HepG2 (cell line): Measurements from ENCODE around the gene C20orf141. TPM values are rescaled to one million over a fixed set of nuclear protein-coding genes. Genes with fewer than 3 reads are reported as not detected.
A peak's percentile ranks its signal among the peaks of the same experiment; 100 is the strongest.

Experiments
- ADNP ChIP-seq: sonication (generic); formaldehyde crosslinking; IDR thresholded peaks from 2 replicates; pipeline ENCODE4 v1.4.0; 2020; ENCODE audit warnings: missing genetic modification reagents
- ARNT ChIP-seq: fragments of 450-650 bp; IDR thresholded peaks from 2 replicates; pipeline ENCODE4 v1.6.1; 2017
- CENPT ChIP-seq: sonication (generic); formaldehyde crosslinking; IDR thresholded peaks from 2 replicates; pipeline ENCODE4 v1.8.0; 2022; ENCODE audit warnings: low read depth, mild to moderate bottlenecking, moderate library complexity, missing genetic modification reagents
- FOXO1 ChIP-seq: sonication (generic); formaldehyde crosslinking; IDR thresholded peaks from 2 replicates; pipeline ENCODE4 v1.4.0; 2020; ENCODE audit warnings: missing genetic modification reagents
- NKX3-1 ChIP-seq: sonication (generic); formaldehyde crosslinking; IDR thresholded peaks from 2 replicates; pipeline ENCODE4 v1.5.0; 2020; ENCODE audit warnings: missing genetic modification reagents
- PPARG ChIP-seq: conservative IDR thresholded peaks from 2 replicates; pipeline ENCODE4 v1.6.1; 2016; ENCODE audit warnings: missing biosample characterization, missing genetic modification reagents
- RFX1 ChIP-seq: fragments of 450-650 bp; IDR thresholded peaks from 2 replicates; pipeline ENCODE4 v1.6.1; 2017
- SRSF1 ChIP-seq: fragments of 200-400 bp; formaldehyde crosslinking; optimal IDR thresholded peaks from 2 replicates; pipeline ENCODE3; 2017; ENCODE audit warnings: mild to moderate bottlenecking, low read depth, low read length, moderate library complexity
- TP53 ChIP-seq: sonication (generic); formaldehyde crosslinking; conservative IDR thresholded peaks from 2 replicates; pipeline ENCODE4 v1.4.0; 2020; ENCODE audit warnings: missing genetic modification reagents
- ZBTB7A ChIP-seq: sonication (generic); formaldehyde crosslinking; IDR thresholded peaks from 2 replicates; pipeline ENCODE4 v1.8.0; 2022; ENCODE audit warnings: mild to moderate bottlenecking, missing genetic modification reagents
- ZFP36 ChIP-seq: fragments of 150-350 bp; IDR thresholded peaks from 2 replicates; pipeline ENCODE4 v1.6.1; 2018; ENCODE audit warnings: borderline replicate concordance, low read length, low read depth; ENCODE audit not compliant: partially characterized antibody
- ZFP37 ChIP-seq: sonication (generic); formaldehyde crosslinking; IDR thresholded peaks from 2 replicates; pipeline ENCODE4 v1.4.0; 2020; ENCODE audit warnings: missing genetic modification reagents, borderline replicate concordance
- ZKSCAN5 ChIP-seq: sonication (generic); formaldehyde crosslinking; IDR thresholded peaks from 2 replicates; pipeline ENCODE4 v1.5.1; 2020; ENCODE audit warnings: mild to moderate bottlenecking, missing genetic modification reagents
- ZMAT3 ChIP-seq: sonication (generic); formaldehyde crosslinking; conservative IDR thresholded peaks from 2 replicates; pipeline ENCODE4 v1.7.0; 2021; ENCODE audit warnings: missing genetic modification reagents
- ZNF143 ChIP-seq: sonication (generic); formaldehyde crosslinking; IDR thresholded peaks from 2 replicates; pipeline ENCODE4 v1.4.0; 2020; ENCODE audit warnings: missing genetic modification reagents
- ZNF256 ChIP-seq: sonication (generic); formaldehyde crosslinking; conservative IDR thresholded peaks from 2 replicates; pipeline ENCODE4 v1.4.0; 2020; ENCODE audit warnings: missing genetic modification reagents
- ZNF605 ChIP-seq: sonication (generic); formaldehyde crosslinking; IDR thresholded peaks from 2 replicates; pipeline ENCODE4 v1.8.0; 2022; ENCODE audit warnings: mild to moderate bottlenecking, missing genetic modification reagents
- ZNF672 ChIP-seq: sonication (generic); formaldehyde crosslinking; IDR thresholded peaks from 2 replicates; pipeline ENCODE4 v1.8.1; 2022; ENCODE audit warnings: missing genetic modification reagents
- ZNF7 ChIP-seq: IDR thresholded peaks from 2 replicates; pipeline ENCODE4 v1.6.1; 2016; ENCODE audit warnings: missing biosample characterization, missing genetic modification reagents
- ZNF879 ChIP-seq: sonication (generic); formaldehyde crosslinking; IDR thresholded peaks from 2 replicates; pipeline ENCODE4 v1.8.1; 2023; ENCODE audit warnings: missing genetic modification reagents
- polyA plus RNA-seq, 8 experiments: library from polyadenylated mRNA; depleted of rRNA in 3 of 8; stranded (reverse) in 7 of 8; unstranded in 1 of 8; fragments of >200 nt; fragmentation: Illumina TruSeq in 4 of 8; extraction: Trizol in 4 of 8; gene quantifications; 2 replicates each; pipeline versions ENCODE4 v1.2.1 to v1.2.3, GENCODE V29; 2011 to 2016; ENCODE audit warnings: low read depth in 4 of 8, missing spikeins in 1 of 8, mixed read lengths in 1 of 8; ENCODE audit not compliant: insufficient read depth in 1 of 8
- total RNA-seq, 5 experiments: library from RNA; depleted of rRNA; stranded (reverse); fragments of >200 nt; fragmentation: Illumina TruSeq; extraction: Trizol; gene quantifications; 2 replicates each; pipeline ENCODE4 v1.2.3, GENCODE V29; 2016; ENCODE audit warnings: low read depth in 1 of 5
- TF ChIP-seq, protein P1 (sequence below): sonication (generic); formaldehyde crosslinking; IDR thresholded peaks from 2 replicates; pipeline ENCODE4 v1.4.0; 2020; ENCODE audit warnings: low read depth, mild to moderate bottlenecking, missing genetic modification reagents
- TF ChIP-seq, protein P2 (sequence below): sonication (generic); formaldehyde crosslinking; IDR thresholded peaks from 2 replicates; pipeline ENCODE4 v1.5.1; 2020; ENCODE audit warnings: missing genetic modification reagents, mild to moderate bottlenecking, borderline replicate concordance
- TF ChIP-seq, protein P3 (sequence below): sonication (generic); formaldehyde crosslinking; IDR thresholded peaks from 2 replicates; pipeline ENCODE4 v1.4.0; 2020; ENCODE audit warnings: mild to moderate bottlenecking, missing genetic modification reagents
- TF ChIP-seq, protein P4 (sequence below): sonication (generic); formaldehyde crosslinking; IDR thresholded peaks from 2 replicates; pipeline ENCODE4 v1.5.0; 2020; ENCODE audit warnings: mild to moderate bottlenecking, missing genetic modification reagents, moderate library complexity
- TF ChIP-seq, protein P5 (sequence below): sonication (generic); formaldehyde crosslinking; IDR thresholded peaks from 2 replicates; pipeline ENCODE4 v1.8.1; 2023; ENCODE audit warnings: mild to moderate bottlenecking, missing genetic modification reagents, borderline replicate concordance
- TF ChIP-seq, protein P6 (sequence below): sonication (generic); formaldehyde crosslinking; IDR thresholded peaks from 2 replicates; pipeline ENCODE4 v1.5.0; 2020; ENCODE audit warnings: missing genetic modification reagents
- TF ChIP-seq, protein P7 (sequence below): conservative IDR thresholded peaks from 2 replicates; pipeline ENCODE4 v1.6.1; 2018; ENCODE audit warnings: missing genetic modification reagents

Gene C20orf141
- total and polyA plus RNA-seq, 2 of the 13 experiments (the other 11 are each of a cell fraction or from before 2014, with no cell fraction given), result not detected

DNA sequence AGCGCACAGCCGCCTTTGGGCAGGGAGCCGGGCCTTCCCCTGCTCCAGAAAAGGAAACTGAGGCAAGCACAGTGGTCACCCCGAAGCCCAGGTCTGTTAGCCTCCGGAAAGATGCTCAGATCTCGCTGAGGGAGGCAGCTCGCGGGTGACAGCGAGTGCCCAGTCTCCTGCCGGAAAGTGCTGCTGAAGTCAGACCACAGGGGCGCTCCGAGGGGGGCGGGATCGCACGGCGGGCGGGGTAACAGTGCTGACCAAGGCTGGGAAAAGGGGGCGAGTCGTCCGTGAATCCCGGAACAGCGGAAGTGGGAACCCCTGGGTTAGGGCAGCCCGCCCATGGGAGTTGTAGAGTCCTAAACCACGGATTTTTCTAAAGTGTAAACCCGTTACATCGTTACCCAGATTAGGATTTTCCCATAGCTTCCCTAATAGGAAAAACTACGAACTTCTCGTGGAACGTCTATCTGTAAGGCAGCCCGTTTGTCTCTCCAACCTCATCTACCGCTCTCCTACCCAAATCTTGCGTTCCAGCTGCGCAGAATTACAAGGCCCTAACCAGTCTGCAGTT lies 26.3 kb downstream of the C20orf141 start (continued):
- TF ChIP-seq ZNF879 (CRISPR knock-in tag) (peak; percentile 37; the same call in 1 of the 2 replicates), ARNT (no peak), ZNF143 (CRISPR knock-in tag) (no peak), NKX3-1 (CRISPR knock-in tag) (no peak; the same call in 1 of the 2 replicates), TP53 (0 out of 2 replicates have a peak, but pooled peaks have one; percentile 38), ZNF256 (CRISPR knock-in tag) (0 out of 2 replicates have a peak, but pooled peaks have one; percentile 36), ZFP37 (CRISPR knock-in tag) (no peak), FOXO1 (CRISPR knock-in tag) (no peak), ZNF7 (CRISPR knock-in tag) (no peak), ZBTB7A (CRISPR knock-in tag) (peak; percentile 69; the same call in 1 of the 2 replicates), ZFP36 (no peak), ZMAT3 (no peak), ZNF672 (no peak), RFX1 (no peak), ZKSCAN5 (CRISPR knock-in tag) (no peak), ADNP (no peak), CENPT (0 out of 2 replicates have a peak, but pooled peaks have one; percentile 21), SRSF1 (peak; percentile 27), PPARG (CRISPR knock-in tag) (no peak), ZNF605 (CRISPR knock-in tag) (no peak)
- TF ChIP-seq, protein P1, sequence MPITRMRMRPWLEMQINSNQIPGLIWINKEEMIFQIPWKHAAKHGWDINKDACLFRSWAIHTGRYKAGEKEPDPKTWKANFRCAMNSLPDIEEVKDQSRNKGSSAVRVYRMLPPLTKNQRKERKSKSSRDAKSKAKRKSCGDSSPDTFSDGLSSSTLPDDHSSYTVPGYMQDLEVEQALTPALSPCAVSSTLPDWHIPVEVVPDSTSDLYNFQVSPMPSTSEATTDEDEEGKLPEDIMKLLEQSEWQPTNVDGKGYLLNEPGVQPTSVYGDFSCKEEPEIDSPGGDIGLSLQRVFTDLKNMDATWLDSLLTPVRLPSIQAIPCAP (CRISPR knock-in tag), result no peak
- TF ChIP-seq, protein P2, sequence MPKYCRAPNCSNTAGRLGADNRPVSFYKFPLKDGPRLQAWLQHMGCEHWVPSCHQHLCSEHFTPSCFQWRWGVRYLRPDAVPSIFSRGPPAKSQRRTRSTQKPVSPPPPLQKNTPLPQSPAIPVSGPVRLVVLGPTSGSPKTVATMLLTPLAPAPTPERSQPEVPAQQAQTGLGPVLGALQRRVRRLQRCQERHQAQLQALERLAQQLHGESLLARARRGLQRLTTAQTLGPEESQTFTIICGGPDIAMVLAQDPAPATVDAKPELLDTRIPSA (CRISPR knock-in tag), result no peak
- TF ChIP-seq, protein P3, sequence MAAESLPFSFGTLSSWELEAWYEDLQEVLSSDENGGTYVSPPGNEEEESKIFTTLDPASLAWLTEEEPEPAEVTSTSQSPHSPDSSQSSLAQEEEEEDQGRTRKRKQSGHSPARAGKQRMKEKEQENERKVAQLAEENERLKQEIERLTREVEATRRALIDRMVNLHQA (CRISPR knock-in tag), result no peak
- TF ChIP-seq, protein P4, sequence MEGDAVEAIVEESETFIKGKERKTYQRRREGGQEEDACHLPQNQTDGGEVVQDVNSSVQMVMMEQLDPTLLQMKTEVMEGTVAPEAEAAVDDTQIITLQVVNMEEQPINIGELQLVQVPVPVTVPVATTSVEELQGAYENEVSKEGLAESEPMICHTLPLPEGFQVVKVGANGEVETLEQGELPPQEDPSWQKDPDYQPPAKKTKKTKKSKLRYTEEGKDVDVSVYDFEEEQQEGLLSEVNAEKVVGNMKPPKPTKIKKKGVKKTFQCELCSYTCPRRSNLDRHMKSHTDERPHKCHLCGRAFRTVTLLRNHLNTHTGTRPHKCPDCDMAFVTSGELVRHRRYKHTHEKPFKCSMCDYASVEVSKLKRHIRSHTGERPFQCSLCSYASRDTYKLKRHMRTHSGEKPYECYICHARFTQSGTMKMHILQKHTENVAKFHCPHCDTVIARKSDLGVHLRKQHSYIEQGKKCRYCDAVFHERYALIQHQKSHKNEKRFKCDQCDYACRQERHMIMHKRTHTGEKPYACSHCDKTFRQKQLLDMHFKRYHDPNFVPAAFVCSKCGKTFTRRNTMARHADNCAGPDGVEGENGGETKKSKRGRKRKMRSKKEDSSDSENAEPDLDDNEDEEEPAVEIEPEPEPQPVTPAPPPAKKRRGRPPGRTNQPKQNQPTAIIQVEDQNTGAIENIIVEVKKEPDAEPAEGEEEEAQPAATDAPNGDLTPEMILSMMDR, result peak; percentile 28
- TF ChIP-seq, protein P5, sequence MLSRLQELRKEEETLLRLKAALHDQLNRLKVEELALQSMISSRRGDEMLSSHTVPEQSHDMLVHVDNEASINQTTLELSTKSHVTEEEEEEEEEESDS (CRISPR knock-in tag), result no peak
- TF ChIP-seq, protein P6, sequence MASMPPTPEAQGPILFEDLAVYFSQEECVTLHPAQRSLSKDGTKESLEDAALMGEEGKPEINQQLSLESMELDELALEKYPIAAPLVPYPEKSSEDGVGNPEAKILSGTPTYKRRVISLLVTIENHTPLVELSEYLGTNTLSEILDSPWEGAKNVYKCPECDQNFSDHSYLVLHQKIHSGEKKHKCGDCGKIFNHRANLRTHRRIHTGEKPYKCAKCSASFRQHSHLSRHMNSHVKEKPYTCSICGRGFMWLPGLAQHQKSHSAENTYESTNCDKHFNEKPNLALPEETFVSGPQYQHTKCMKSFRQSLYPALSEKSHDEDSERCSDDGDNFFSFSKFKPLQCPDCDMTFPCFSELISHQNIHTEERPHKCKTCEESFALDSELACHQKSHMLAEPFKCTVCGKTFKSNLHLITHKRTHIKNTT, result no peak
- TF ChIP-seq, protein P7, sequence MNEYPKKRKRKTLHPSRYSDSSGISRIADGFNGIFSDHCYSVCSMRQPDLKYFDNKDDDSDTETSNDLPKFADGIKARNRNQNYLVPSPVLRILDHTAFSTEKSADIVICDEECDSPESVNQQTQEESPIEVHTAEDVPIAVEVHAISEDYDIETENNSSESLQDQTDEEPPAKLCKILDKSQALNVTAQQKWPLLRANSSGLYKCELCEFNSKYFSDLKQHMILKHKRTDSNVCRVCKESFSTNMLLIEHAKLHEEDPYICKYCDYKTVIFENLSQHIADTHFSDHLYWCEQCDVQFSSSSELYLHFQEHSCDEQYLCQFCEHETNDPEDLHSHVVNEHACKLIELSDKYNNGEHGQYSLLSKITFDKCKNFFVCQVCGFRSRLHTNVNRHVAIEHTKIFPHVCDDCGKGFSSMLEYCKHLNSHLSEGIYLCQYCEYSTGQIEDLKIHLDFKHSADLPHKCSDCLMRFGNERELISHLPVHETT, result no peak; the same call in 1 of the 2 replicates
